PC-9 (cell line): ENCODE results near the gene PELI1. TPM values are rescaled to one million over a fixed set of nuclear protein-coding genes. Genes with fewer than 3 reads are reported as not detected.

Experiments used
- BruUV-seq: library from RNA; stranded (reverse); fragments of 400-500 nt; replicated peaks from 2 replicates; lab custom pipeline; 2021; lab: Mats Ljungman, UMichigan
- CTCF ChIA-PET: fragments of 300-600 bp; sonication (Branson Sonifier 250); formaldehyde crosslinking; loops from one replicate; lab custom pipeline; 2022; ENCODE audit warnings: antibody characterized with exemption; lab: Charles Lee
- POLR2A ChIA-PET: fragments of 300-600 bp; sonication (Branson Sonifier 250); formaldehyde crosslinking; loops from one replicate; lab custom pipeline; 2022; ENCODE audit warnings: antibody characterized with exemption; ENCODE audit not compliant: unreplicated experiment; lab: Charles Lee
- DNase-seq, 2 experiments: peaks; one replicate each; pipeline versions ENCODE4 v3.0.0 to v3.0.0-alpha.2; 2015 to 2022; ENCODE audit warnings: mixed read lengths in 1 of 2
- H2AFZ ChIP-seq: fragments of 200-600 bp; sonication (generic); 2 replicates; pipeline ENCODE4 v1.8.1; 2017; ENCODE audit warnings: antibody characterized with exemption
- H3F3A ChIP-seq: fragments of 200-600 bp; sonication (generic); 2 replicates; pipeline ENCODE4 v1.8.1; 2017; ENCODE audit warnings: antibody characterized with exemption, mild to moderate bottlenecking, low read depth; ENCODE audit not compliant: insufficient read depth
- H3K27ac ChIP-seq: fragments of 200-600 bp; sonication (generic); 2 replicates; pipeline ENCODE4 v1.6.1; 2016; ENCODE audit warnings: mixed run types
- H3K27me3 ChIP-seq: fragments of 200-600 bp; sonication (generic); 2 replicates; pipeline ENCODE4 v1.6.1; 2016; ENCODE audit warnings: low read depth, mixed run types; ENCODE audit not compliant: insufficient read depth
- H3K36me3 ChIP-seq: fragments of 200-600 bp; sonication (generic); 2 replicates; pipeline ENCODE4 v1.6.1; 2016; ENCODE audit warnings: low read depth, mixed run types
- H3K4me1 ChIP-seq: fragments of 200-600 bp; sonication (generic); replicated peaks from 2 replicates; pipeline ENCODE4 v1.6.1; 2016; ENCODE audit warnings: mixed run types; ENCODE audit not compliant: insufficient read depth
- H3K4me2 ChIP-seq: fragments of 200-600 bp; sonication (generic); 2 replicates; pipeline ENCODE4 v1.6.1; 2017; ENCODE audit warnings: mixed run types
- H3K4me3 ChIP-seq: fragments of 200-600 bp; sonication (generic); 2 replicates; pipeline ENCODE4 v1.6.1; 2016; ENCODE audit warnings: mixed run types
- H3K79me2 ChIP-seq: fragments of 200-600 bp; sonication (generic); 2 replicates; pipeline ENCODE4 v1.6.1; 2017; ENCODE audit warnings: low read depth, mixed run types
- H3K9me2 ChIP-seq: fragments of 200-600 bp; sonication (generic); 2 replicates; pipeline ENCODE4 v1.8.1; 2017; ENCODE audit warnings: mild to moderate bottlenecking; ENCODE audit not compliant: insufficient read depth
- H3K9me3 ChIP-seq: fragments of 200-600 bp; sonication (generic); 2 replicates; pipeline ENCODE4 v1.8.1; 2016; ENCODE audit warnings: low read depth; ENCODE audit not compliant: insufficient read depth
- H4K20me1 ChIP-seq: fragments of 200-600 bp; sonication (generic); 2 replicates; pipeline ENCODE4 v1.8.1; 2017; ENCODE audit not compliant: insufficient read depth
- EZH2 ChIP-seq: fragments of 200-600 bp; sonication (generic); IDR thresholded peaks from 2 replicates; pipeline ENCODE4 v1.8.0; 2017; ENCODE audit warnings: antibody characterized with exemption, low read depth
- intact Hi-C: fragments of 100-400 bp; cut with micrococcal nuclease; formaldehyde crosslinking; loops from one replicate; pipeline ENCODE4 v1.10.0; 2022; ENCODE audit not compliant: unreplicated experiment
- total RNA-seq: library from RNA; stranded (reverse); gene quantifications from 2 replicates; pipeline ENCODE4 v1.2.3, GENCODE V29; 2021
- TF ChIP-seq, protein P1 (sequence below): fragments of 200-600 bp; sonication (generic); conservative IDR thresholded peaks from 2 replicates; pipeline ENCODE4 v1.6.1; 2017; ENCODE audit warnings: mixed run types, antibody characterized with exemption, mild to moderate bottlenecking, moderate library complexity

The PELI1 gene
- total RNA-seq, 1 experiment from 2014 or later, result 32.6 TPM

GRCh38 chr2:64090264-64090663, 54.0 kb downstream of the PELI1 start:
- intact Hi-C loops, result no loop called here
- ChIA-PET CTCF (no interaction called here), POLR2A (no interaction called here)
- DNase-seq, result no peak
- Histone ChIP-seq H2AFZ (no peak overlapping the region), H3F3A (no peaks in the 10 kb centered on the region; the same call in 1 of the 2 replicates), H3K9me3 (no peaks in the 10 kb centered on the region), H3K36me3 (no peaks in the 10 kb centered on the region), H4K20me1 (no peaks in the 10 kb centered on the region), H3K9me2 (no peaks in the 10 kb centered on the region), H3K79me2 (no peaks in the 10 kb centered on the region), H3K27me3 (no peaks in the 10 kb centered on the region), H3K4me3 (no peak overlapping the region), H3K27ac (no peak overlapping the region), H3K4me1 (no peaks in the 10 kb centered on the region), H3K4me2 (no peak overlapping the region)
- no peak for TF ChIP-seq EZH2
- TF ChIP-seq, protein P1, sequence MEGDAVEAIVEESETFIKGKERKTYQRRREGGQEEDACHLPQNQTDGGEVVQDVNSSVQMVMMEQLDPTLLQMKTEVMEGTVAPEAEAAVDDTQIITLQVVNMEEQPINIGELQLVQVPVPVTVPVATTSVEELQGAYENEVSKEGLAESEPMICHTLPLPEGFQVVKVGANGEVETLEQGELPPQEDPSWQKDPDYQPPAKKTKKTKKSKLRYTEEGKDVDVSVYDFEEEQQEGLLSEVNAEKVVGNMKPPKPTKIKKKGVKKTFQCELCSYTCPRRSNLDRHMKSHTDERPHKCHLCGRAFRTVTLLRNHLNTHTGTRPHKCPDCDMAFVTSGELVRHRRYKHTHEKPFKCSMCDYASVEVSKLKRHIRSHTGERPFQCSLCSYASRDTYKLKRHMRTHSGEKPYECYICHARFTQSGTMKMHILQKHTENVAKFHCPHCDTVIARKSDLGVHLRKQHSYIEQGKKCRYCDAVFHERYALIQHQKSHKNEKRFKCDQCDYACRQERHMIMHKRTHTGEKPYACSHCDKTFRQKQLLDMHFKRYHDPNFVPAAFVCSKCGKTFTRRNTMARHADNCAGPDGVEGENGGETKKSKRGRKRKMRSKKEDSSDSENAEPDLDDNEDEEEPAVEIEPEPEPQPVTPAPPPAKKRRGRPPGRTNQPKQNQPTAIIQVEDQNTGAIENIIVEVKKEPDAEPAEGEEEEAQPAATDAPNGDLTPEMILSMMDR, result no peak
- BruUV-seq, result no TSS peak

DNA sequence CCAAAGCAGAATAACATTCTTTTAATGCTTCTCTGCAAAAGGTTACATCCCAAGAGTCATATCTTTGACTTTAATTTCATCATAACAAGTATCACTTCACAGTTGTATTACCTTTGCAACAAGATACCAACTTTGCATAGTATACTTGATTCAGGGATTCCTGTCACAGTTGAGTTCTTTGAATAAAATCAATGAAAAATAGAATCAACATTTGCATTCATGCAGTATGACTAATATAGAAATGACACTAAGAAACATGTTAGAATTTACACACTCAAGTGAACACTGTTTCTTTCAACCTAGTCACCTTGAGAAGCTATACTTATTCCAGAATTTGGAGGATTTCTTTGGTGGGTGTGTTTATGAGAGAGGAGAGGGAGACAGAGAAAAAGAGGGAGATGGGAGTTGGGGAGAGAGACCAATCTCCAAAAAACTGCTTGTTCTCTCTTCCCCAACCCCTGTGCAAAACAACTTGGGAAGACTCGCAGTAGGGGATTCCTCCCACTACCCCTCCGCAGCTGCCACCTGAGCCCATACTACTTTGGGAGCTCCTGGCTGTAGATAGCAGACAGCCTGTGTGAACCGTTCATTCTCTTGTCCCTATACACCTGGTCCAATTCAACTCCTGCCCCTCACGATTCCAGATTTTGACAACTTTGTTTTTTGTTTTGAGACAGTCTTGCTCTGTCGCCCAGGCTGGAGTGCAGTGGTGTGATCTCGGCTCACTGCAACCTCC, 57.7 kb downstream of the PELI1 start:
- Histone ChIP-seq H3K9me2 (no peaks in the 10 kb centered on the region; the same call in 1 of the 2 replicates), H3K4me2 (no peak overlapping the region), H3K27me3 (no peaks in the 10 kb centered on the region), H4K20me1 (no peaks in the 10 kb centered on the region), H3F3A (no peaks in the 10 kb centered on the region; the same call in 1 of the 2 replicates), H3K9me3 (no peaks in the 10 kb centered on the region), H3K4me1 (no peaks in the 10 kb centered on the region), H3K27ac (no peak overlapping the region), H2AFZ (no peak overlapping the region), H3K4me3 (no peak overlapping the region), H3K79me2 (no peaks in the 10 kb centered on the region), H3K36me3 (no peaks in the 10 kb centered on the region)
- POLR2A ChIA-PET, result no interaction called here
- TF ChIP-seq, protein P1, result no peak
- TF ChIP-seq EZH2, result no peak
- peak in 1 of 2 experiments; percentile 28 for DNase-seq
- BruUV-seq, result no TSS peak
- intact Hi-C loops, result no loop called here
- CTCF ChIA-PET, result no interaction called here

DNA sequence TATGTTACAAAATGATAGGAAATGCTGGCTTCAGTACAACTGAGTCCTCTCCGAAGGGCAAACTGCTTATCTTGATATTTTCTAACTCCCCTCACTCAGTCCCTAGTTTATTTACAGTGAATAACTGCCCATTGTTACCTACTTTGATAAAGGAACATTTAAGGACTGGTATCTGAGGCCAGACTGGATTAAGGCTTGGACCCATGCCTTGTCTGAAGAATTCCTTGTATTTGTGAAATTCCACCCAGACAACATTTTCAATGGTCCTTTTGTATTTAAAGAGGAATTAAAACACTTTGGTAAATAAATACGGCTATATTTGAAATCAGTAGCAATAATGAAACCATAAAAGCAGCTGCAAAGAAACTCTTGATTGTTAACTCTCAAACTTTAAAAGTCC, 58.3 kb downstream of the PELI1 start:
- no TSS peak for BruUV-seq

More for the DNA sequence above, 58.3 kb downstream of the PELI1 start:
- POLR2A ChIA-PET, result no interaction called here
- Histone ChIP-seq H3F3A (no peaks in the 10 kb centered on the region; the same call in 1 of the 2 replicates), H3K79me2 (no peaks in the 10 kb centered on the region), H3K9me2 (no peaks in the 10 kb centered on the region; the same call in 1 of the 2 replicates), H3K4me3 (no peak overlapping the region), H3K27me3 (no peaks in the 10 kb centered on the region), H3K4me1 (no peaks in the 10 kb centered on the region), H3K9me3 (no peaks in the 10 kb centered on the region), H3K4me2 (no peak overlapping the region), H4K20me1 (no peaks in the 10 kb centered on the region), H3K27ac (no peak overlapping the region), H2AFZ (no peak overlapping the region), H3K36me3 (no peaks in the 10 kb centered on the region)
- DNase-seq, result no peak
- TF ChIP-seq, protein P1, result no peak
- no peak for TF ChIP-seq EZH2
- CTCF ChIA-PET, result interaction anchor here (0.6 kb wide), 1 partner anchor 20 kb away, joined by 6 read pairs; no protein-coding TSS in a partner anchor
- intact Hi-C loops, result no loop called here
